C4-2B (cell line): ENCODE measurements around the gene RAPGEFL1.

Experiments used
- H3K27ac ChIP-seq: fragments of 450-650 bp; 2 replicates; pipeline ENCODE4 v1.5.1; 2017
- ZFX ChIP-seq: fragments of 450-650 bp; IDR thresholded peaks from 2 replicates; pipeline ENCODE4 v1.6.1; 2017
- TF ChIP-seq, protein P1 (sequence below): fragments of 450-650 bp; conservative IDR thresholded peaks from 2 replicates; pipeline ENCODE4 v1.5.1; 2017; ENCODE audit warnings: mild to moderate bottlenecking

Gene RAPGEFL1

DNA sequence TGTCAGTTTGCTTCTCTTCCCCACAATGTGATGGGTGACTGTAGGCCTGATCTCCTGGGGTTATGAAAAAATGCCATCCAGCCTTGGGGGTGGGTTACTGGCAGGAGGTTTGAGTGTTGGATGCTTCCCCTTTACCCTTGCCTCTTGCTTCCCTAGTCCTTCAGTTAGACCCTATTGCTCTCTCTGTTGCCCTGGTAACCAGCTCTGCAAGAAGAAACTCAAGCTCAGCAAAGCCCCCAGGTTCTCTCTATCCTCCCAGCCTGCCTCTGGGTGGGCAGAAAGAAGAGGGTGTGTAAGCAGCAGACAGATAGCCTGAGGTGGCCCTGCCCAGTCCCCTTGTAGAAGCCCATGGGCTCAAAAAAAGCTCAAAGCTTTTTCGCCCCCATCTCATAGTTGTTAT lies 2.8 kb upstream of the RAPGEFL1 start:
- no peak overlapping the region for H3K27ac ChIP-seq
- TF ChIP-seq, protein P1, sequence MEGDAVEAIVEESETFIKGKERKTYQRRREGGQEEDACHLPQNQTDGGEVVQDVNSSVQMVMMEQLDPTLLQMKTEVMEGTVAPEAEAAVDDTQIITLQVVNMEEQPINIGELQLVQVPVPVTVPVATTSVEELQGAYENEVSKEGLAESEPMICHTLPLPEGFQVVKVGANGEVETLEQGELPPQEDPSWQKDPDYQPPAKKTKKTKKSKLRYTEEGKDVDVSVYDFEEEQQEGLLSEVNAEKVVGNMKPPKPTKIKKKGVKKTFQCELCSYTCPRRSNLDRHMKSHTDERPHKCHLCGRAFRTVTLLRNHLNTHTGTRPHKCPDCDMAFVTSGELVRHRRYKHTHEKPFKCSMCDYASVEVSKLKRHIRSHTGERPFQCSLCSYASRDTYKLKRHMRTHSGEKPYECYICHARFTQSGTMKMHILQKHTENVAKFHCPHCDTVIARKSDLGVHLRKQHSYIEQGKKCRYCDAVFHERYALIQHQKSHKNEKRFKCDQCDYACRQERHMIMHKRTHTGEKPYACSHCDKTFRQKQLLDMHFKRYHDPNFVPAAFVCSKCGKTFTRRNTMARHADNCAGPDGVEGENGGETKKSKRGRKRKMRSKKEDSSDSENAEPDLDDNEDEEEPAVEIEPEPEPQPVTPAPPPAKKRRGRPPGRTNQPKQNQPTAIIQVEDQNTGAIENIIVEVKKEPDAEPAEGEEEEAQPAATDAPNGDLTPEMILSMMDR = no peak
- TF ChIP-seq ZFX = no peak

DNA sequence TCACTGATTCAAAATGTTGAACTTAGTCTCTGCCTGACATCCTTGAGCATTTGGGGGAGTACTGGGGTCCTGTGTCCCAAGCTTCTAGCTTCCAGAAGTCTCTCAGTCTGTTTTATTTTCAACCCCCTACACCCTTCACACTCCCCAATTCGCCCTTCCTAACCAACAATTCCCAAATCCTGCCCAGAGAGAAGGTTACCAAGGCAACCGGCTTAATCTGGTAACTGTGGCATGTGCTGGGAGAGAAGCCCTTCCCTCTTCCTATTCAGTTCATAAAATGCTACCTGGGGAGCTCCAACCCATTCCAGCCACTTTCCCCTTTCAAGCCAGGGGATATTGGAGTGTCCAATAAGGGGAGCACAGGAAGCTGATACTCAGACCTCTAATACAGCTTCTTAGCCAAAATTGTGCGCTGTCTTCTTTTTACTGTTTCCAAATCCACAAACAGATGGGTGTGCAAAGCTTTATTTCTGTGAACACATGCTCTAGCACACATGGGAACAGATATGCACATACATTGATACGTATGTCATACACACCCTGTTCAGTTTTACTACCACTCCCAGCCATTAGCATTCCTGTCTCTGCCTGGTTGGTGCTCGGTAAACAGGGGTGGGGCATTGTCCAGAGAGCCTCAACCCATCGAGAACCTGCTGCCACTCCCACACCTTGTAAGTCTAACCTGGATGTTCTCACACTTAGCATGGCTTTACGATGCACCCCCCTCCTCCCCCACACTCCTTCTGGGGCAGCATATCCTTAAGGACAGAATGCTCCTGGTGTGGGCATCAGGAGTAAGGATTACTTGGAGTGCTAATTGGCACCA lies 1.1 kb upstream of the RAPGEFL1 start:
- peak overlapping the region; percentile 61 for H3K27ac ChIP-seq
- TF ChIP-seq ZFX = no peak
- TF ChIP-seq, protein P1 = no peak

DNA sequence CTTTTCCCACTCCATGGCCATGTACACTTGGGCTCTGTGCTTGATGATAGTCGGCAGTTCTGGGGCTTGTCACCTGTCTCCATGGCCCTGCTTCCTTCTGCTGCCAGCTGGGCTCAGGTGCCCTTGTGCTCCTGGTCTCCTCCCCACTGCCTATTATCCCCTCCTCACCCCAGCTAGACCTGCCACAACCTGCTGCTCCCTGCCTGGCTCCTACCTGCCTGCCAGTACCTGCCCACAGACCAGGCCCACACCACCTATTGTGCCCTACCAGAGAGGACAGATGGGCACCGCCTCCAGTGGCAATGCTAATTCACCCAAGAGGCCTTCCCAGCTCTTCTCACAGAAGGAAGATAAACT lies 538 bp upstream of the RAPGEFL1 start:
- H3K27ac ChIP-seq = peak overlapping the region; percentile 61

DNA sequence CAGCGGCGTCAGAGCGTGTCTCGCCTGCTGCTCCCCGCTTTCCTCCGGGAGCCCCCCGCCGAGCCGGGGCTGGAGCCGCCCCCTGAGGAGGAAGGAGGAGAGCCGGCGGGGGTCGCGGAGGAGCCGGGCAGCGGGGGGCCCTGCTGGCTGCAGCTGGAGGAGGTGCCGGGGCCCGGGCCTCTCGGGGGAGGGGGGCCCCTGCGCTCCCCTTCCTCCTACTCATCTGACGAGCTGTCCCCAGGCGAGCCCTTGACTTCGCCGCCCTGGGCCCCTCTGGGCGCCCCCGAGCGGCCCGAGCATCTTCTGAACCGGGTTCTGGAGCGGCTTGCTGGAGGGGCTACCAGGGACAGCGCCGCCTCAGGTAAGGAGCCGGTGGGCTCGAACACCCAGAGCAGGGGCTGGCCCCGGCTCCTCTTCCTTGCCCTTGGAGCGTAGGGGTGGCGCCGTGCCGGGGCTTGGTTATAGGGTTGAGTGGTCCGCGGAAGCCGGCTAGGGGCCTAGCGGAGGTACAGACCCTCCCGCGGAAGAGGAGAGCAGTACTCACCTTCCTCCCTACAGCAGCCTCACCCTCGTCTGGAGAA lies 841 bp downstream of the RAPGEFL1 start:
- no peak for TF ChIP-seq ZFX
- TF ChIP-seq, protein P1 = no peak
- H3K27ac ChIP-seq = no peak overlapping the region; the same call in 1 of the 2 replicates

More for the DNA sequence above, 538 bp upstream of the RAPGEFL1 start:
- TF ChIP-seq ZFX = no peak
- TF ChIP-seq, protein P1 = no peak

DNA sequence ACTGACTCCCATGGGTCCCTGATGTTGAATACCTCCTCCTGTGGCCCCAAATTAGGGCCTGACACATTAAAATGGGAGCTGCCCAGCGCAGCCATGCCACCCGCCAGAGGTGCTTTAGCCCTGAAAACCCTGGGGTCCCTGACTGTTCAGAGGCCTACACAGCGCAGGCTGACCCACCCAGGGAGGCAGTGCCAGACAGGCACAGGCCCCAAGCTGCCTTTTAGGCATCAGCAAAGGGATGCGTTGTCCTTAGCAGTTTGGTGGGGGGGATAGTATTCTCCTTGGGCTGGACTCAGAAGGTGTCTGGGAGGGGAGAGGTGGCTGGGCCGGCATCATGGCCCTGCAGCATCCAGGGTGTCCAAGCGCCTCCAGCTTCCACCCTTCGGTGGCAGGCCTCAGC lies 1.4 kb downstream of the RAPGEFL1 start:
- no peak overlapping the region for H3K27ac ChIP-seq
- TF ChIP-seq, protein P1 = no peak
- no peak for TF ChIP-seq ZFX

DNA sequence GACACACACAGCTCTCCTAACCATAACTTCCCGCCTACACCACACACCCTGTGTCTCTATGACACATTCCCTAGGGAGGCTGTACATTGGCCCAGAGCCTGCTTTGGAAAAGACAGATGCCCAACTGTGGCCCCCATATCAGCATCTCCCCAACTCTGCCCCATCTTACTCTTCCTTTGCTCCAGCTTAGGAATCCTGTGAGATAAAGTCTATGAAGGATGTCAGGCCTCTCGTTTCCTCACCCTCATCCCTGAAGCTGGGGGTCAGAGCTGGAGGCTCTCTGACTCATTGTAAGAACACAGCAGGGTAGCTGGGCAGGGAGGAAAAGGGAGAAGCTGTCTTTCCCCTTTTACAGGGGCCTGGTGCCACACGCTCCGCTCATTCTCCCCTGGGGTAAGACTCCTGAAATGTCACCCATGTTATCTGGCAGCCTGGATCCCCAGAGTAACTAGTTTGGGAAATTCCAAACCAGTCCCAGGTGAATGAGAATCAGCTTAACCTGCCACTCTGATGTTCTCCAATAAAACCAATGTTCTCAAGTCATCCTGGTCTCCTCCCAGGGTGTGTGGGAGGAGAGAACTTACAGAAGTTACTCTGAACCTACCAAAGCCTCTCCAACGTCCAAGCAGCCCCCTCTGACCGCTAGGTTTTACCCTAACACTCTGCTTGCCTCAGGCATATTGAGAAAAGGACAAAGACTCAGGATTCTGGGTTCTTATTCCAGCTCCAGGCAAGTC lies 2.8 kb downstream of the RAPGEFL1 start:
- no peak for TF ChIP-seq ZFX
- TF ChIP-seq, protein P1 = no peak
- H3K27ac ChIP-seq = no peak overlapping the region

DNA sequence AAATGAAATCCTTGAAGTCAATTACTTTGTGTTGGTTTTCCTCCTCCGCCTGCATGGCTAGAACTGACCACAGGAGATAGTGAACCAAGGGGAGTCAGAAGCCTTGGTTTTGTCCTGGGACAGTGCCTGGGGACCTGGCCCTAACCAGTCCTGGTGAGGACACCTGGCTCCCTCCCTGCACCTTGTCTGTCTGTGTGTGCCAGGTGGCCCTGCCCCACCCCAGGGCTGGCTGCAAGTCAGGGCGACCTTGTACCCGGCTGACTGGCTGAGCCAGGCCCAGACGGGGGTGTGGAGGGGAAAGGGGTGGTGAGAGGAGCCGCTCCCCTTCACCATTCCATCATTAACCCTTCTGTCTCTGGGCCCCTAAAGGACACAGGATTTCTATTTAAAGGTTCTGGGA lies 3.4 kb downstream of the RAPGEFL1 start:
- no peak for TF ChIP-seq ZFX
- TF ChIP-seq, protein P1 = no peak
- H3K27ac ChIP-seq = no peak overlapping the region
